ENCODE measurements around the gene RASGEF1B. TPM values are rescaled to one million over a fixed set of nuclear protein-coding genes. Genes with fewer than 3 reads are reported as not detected.

The RASGEF1B gene
- total and polyA plus RNA-seq, 9 of the 15 experiments (the other 6 are each of a cell fraction or from before 2014, with no cell fraction given): 0.04 to 0.57 (median 0.22) TPM

DNA sequence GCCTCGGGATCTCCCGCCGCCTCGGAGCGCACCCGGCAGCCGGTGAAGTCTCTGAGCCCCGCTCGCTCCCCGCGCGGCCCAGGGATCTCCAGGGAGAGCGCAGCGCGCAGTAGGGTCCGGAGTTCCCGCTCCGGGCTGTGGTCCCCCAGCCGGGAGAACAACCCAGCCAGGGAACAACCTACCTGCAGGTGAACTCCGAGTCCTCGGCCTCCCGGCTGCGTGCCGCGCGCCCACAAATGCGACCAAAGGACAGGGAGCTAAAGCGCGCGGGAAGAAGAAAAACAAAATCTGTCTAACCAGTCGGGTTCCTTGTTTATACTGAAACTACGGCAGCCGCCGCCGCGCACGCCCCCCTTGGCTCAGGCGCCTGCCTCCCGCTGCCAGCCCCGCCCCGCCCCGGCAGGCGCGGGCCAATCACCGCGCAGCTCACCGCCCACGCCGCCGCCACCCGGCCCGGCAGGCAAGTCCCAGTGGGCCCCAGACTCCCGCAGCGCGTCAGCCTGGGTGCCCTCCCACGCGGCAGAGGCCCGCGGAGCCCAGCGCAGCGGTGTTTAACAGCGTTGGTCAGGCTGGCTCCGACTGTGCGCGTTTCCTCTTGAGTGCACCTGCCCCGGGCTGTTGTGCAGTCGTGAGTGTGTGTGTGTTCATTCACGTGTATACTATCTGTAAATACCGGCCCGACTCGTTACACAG is at the start of gene RASGEF1B (continued):
- TF ChIP-seq ATF1 (CRISPR knock-in tag; IDR thresholded peaks at IDR 0.05): no peak
- TF ChIP-seq ATF1 (tag; IDR thresholded peaks at IDR 0.05): peak; percentile 49
- TF ChIP-seq, protein P1, sequence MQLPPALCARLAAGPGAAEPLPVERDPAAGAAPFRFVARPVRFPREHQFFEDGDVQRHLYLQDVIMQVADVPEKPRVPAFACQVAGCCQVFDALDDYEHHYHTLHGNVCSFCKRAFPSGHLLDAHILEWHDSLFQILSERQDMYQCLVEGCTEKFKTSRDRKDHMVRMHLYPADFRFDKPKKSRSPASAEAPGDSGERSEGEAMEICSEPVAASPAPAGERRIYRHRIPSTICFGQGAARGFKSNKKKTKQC (CRISPR knock-in tag; IDR thresholded peaks at IDR 0.05): peak; percentile 85; the same call in 1 of the 2 replicates
- no peak for TF ChIP-seq SMARCA4 (IDR thresholded peaks at IDR 0.05)
- peak; percentile 24; the same call in 1 of the 2 replicates for TF ChIP-seq BHLHE40 (IDR thresholded peaks at IDR 0.05; ENCODE audit: low read length)
- TF ChIP-seq, protein P2, sequence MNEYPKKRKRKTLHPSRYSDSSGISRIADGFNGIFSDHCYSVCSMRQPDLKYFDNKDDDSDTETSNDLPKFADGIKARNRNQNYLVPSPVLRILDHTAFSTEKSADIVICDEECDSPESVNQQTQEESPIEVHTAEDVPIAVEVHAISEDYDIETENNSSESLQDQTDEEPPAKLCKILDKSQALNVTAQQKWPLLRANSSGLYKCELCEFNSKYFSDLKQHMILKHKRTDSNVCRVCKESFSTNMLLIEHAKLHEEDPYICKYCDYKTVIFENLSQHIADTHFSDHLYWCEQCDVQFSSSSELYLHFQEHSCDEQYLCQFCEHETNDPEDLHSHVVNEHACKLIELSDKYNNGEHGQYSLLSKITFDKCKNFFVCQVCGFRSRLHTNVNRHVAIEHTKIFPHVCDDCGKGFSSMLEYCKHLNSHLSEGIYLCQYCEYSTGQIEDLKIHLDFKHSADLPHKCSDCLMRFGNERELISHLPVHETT (CRISPR knock-in tag; conservative IDR thresholded peaks at IDR 0.05 in 1 of 2, IDR thresholded peaks at IDR 0.05 in 1 of 2): no peak
- TF ChIP-seq BRCA1 (IDR thresholded peaks at IDR 0.05): no peak
- no peak for TF ChIP-seq BRCA1 (CRISPR knock-in tag; IDR thresholded peaks at IDR 0.05)
- TF ChIP-seq, protein P3, sequence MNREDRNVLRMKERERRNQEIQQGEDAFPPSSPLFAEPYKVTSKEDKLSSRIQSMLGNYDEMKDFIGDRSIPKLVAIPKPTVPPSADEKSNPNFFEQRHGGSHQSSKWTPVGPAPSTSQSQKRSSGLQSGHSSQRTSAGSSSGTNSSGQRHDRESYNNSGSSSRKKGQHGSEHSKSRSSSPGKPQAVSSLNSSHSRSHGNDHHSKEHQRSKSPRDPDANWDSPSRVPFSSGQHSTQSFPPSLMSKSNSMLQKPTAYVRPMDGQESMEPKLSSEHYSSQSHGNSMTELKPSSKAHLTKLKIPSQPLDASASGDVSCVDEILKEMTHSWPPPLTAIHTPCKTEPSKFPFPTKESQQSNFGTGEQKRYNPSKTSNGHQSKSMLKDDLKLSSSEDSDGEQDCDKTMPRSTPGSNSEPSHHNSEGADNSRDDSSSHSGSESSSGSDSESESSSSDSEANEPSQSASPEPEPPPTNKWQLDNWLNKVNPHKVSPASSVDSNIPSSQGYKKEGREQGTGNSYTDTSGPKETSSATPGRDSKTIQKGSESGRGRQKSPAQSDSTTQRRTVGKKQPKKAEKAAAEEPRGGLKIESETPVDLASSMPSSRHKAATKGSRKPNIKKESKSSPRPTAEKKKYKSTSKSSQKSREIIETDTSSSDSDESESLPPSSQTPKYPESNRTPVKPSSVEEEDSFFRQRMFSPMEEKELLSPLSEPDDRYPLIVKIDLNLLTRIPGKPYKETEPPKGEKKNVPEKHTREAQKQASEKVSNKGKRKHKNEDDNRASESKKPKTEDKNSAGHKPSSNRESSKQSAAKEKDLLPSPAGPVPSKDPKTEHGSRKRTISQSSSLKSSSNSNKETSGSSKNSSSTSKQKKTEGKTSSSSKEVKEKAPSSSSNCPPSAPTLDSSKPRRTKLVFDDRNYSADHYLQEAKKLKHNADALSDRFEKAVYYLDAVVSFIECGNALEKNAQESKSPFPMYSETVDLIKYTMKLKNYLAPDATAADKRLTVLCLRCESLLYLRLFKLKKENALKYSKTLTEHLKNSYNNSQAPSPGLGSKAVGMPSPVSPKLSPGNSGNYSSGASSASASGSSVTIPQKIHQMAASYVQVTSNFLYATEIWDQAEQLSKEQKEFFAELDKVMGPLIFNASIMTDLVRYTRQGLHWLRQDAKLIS (CRISPR knock-in tag; IDR thresholded peaks at IDR 0.05): peak; percentile 57; the same call in 1 of the 2 replicates
- TF ChIP-seq ZBTB1 (CRISPR knock-in tag; IDR thresholded peaks at IDR 0.05; ENCODE audit: borderline replicate concordance, low read depth): no peak
- TF ChIP-seq EGR1 (conservative IDR thresholded peaks at IDR 0.05): peak; percentile 90
- TF ChIP-seq, protein P4, sequence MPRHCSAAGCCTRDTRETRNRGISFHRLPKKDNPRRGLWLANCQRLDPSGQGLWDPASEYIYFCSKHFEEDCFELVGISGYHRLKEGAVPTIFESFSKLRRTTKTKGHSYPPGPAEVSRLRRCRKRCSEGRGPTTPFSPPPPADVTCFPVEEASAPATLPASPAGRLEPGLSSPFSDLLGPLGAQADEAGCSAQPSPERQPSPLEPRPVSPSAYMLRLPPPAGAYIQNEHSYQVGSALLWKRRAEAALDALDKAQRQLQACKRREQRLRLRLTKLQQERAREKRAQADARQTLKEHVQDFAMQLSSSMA (CRISPR knock-in tag; IDR thresholded peaks at IDR 0.05): no peak
- no peak for TF ChIP-seq ZKSCAN3 (CRISPR knock-in tag; IDR thresholded peaks at IDR 0.05)
- TF ChIP-seq, protein P5, sequence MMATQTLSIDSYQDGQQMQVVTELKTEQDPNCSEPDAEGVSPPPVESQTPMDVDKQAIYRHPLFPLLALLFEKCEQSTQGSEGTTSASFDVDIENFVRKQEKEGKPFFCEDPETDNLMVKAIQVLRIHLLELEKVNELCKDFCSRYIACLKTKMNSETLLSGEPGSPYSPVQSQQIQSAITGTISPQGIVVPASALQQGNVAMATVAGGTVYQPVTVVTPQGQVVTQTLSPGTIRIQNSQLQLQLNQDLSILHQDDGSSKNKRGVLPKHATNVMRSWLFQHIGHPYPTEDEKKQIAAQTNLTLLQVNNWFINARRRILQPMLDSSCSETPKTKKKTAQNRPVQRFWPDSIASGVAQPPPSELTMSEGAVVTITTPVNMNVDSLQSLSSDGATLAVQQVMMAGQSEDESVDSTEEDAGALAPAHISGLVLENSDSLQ (IDR thresholded peaks at IDR 0.05): no peak
- 0 out of 2 replicates have a peak, but pooled peaks have one; percentile 28 for TF ChIP-seq ZNF143 (CRISPR knock-in tag; IDR thresholded peaks at IDR 0.05)

Measured in K562 (cell line).